ENCODE measurements around the gene ATF4.

ATF4 gene, protein sequence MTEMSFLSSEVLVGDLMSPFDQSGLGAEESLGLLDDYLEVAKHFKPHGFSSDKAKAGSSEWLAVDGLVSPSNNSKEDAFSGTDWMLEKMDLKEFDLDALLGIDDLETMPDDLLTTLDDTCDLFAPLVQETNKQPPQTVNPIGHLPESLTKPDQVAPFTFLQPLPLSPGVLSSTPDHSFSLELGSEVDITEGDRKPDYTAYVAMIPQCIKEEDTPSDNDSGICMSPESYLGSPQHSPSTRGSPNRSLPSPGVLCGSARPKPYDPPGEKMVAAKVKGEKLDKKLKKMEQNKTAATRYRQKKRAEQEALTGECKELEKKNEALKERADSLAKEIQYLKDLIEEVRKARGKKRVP

GRCh38 chr22:39520226-39521105 lies at the start of gene ATF4:
TSS of gene ATF4 (plus strand) at chr22:39520562. CDS start at chr22:39521446, 884 bp downstream.
- peak within 1 kb of the TSS; percentile 93 to 94 for H3K4me3 ChIP-seq (ENCODE audit: low read depth in 1 of 2, low read length in 2 of 2)
- no peaks in the 10 kb centered on the region for H3K27me3 ChIP-seq (ENCODE audit: control insufficient read depth in 1 of 2, insufficient read depth in 2 of 2, low read length in 2 of 2)
- H3K9me3 ChIP-seq (ENCODE audit: control insufficient read depth in 1 of 2, low read length in 2 of 2) = no peaks in the 10 kb centered on the region
- H3K9ac ChIP-seq (ENCODE audit: low read depth in 1 of 2, low read length in 2 of 2) = peak within 1 kb of the TSS; percentile 96 to 99
- peaks cover 27 to 54% of the 10 kb centered on the region in 2 donors for H3K36me3 ChIP-seq (ENCODE audit: control insufficient read depth in 1 of 2, insufficient read depth in 2 of 2, low read length in 2 of 2)
- peaks cover 23 to 38% of the 10 kb centered on the region in 2 donors for H3K4me1 ChIP-seq (ENCODE audit: control insufficient read depth in 1 of 2, insufficient read depth in 2 of 2, low read length in 2 of 2)
- H3K27ac ChIP-seq (ENCODE audit: low read depth, low read length) = peak within 1 kb of the TSS; percentile 99

DNA sequence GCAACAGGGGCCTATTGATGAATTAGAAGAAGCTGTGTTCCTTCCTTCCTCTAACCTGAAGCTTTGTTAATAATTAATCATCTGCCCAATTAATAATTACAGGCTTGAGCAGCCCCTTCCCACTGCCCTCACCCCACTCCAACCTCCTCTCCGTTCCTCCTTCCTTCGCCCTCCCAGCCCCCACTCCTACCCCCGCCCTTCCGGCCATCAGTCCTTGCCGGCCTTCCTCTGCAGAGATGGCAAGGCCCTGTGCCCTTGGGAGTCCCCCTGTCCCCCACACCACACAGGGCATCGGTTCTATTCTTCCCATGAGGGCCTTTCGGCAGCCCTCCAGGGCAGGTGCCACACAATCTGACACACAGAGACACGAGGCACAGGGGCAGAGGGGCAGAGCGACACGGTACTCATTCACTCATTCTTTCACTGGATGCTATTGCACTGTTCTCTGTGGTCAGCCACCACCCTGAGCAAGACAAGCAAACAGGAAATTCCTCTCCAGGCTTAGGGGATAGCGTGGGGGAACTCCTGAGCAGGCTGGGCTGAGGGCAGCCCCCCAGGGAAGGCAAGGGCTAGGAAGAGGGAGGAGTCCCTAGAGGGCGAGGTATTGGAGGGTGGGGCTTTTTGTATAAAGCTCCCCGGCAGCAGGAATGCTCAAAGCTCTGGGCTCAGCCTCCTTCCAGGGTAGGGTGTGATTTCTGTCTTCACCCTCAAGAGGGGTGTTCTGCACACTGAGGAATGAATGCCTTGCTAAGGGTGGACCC lies 48.8 kb upstream of the ATF4 start:
- Histone ChIP-seq H3K27me3 (ENCODE audit: control insufficient read depth in 1 of 2, insufficient read depth in 2 of 2, low read length in 2 of 2) (no peaks in the 10 kb centered on the region), H3K4me1 (ENCODE audit: control insufficient read depth in 1 of 2, insufficient read depth in 2 of 2, low read length in 2 of 2) (peaks cover 89 to 90% of the 10 kb centered on the region in 2 donors), H3K9me3 (ENCODE audit: control insufficient read depth in 1 of 2, low read length in 2 of 2) (no peaks in the 10 kb centered on the region), H3K27ac (ENCODE audit: low read depth, low read length) (peak overlapping the region; percentile 93), H3K4me3 (ENCODE audit: low read depth in 1 of 2, low read length in 2 of 2) (peak overlapping the region; percentile 67 to 74), H3K36me3 (ENCODE audit: control insufficient read depth in 1 of 2, insufficient read depth in 2 of 2, low read length in 2 of 2) (peaks cover 0 to 4% of the 10 kb centered on the region in 2 donors), H3K9ac (ENCODE audit: low read depth in 1 of 2, low read length in 2 of 2) (peak overlapping the region; percentile 77 to 87)

DNA sequence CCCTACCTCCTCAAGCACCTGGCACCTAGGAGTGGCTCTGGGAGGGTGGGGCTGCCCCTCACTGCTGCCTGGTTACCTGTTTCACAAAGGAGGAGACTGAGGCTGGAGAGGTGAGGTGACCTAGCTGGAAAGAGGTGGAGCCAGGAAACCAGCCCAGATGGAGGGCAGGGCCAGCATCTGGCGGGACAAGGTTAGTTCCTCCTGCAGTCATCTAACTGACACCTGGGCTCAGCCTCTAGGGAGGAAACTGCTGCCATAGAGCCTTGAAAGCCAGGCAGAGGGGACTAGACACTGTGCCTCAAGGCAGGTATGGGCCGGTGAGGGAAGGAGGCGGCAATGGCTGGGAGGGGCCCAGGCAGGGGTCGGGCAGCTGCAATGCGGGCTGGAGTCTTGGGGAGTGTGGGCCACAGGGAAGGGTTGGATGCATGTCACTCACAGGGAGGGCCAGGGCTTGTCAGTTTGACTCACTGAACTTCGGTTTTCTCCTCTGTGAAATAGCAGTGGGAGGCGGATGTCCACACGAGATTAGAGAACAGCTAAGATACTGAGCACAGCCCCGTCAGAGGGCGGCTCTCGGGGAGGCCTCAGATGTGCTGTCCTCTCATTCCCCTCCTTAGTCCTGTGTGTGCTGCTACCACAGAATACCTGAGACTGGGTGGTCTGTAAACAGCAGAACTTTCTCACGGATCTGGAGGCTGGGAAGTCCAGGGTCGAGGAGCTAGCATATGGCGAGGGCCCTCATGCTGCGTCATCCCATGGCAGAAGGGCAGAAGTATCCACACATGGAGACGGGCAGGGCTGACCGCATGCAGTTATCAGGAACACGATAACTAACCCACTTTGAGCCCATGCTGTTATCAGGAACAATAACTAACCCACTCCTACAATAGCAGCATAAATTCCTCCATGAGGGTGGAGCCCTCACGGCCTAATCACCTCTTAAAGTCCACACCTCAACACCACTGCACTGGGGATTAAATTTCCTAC lies 47.5 kb upstream of the ATF4 start:
- Histone ChIP-seq H3K36me3 (ENCODE audit: control insufficient read depth in 1 of 2, insufficient read depth in 2 of 2, low read length in 2 of 2) (peaks cover 5 to 17% of the 10 kb centered on the region in 2 donors), H3K4me1 (ENCODE audit: control insufficient read depth in 1 of 2, insufficient read depth in 2 of 2, low read length in 2 of 2) (peaks cover 77 to 79% of the 10 kb centered on the region in 2 donors), H3K9me3 (ENCODE audit: control insufficient read depth in 1 of 2, low read length in 2 of 2) (no peaks in the 10 kb centered on the region), H3K4me3 (ENCODE audit: low read depth in 1 of 2, low read length in 2 of 2) (peak overlapping the region; percentile 62 to 74), H3K27ac (ENCODE audit: low read depth, low read length) (peak overlapping the region; percentile 93), H3K9ac (ENCODE audit: low read depth in 1 of 2, low read length in 2 of 2) (peak overlapping the region; percentile 71 to 87), H3K27me3 (ENCODE audit: control insufficient read depth in 1 of 2, insufficient read depth in 2 of 2, low read length in 2 of 2) (no peaks in the 10 kb centered on the region)

- Histone ChIP-seq H3K27me3 (ENCODE audit: control insufficient read depth in 1 of 2, insufficient read depth in 2 of 2, low read length in 2 of 2) (no peaks in the 10 kb centered on the region), H3K4me3 (ENCODE audit: low read depth in 1 of 2, low read length in 2 of 2) (peak overlapping the region; percentile 62 to 74), H3K9ac (ENCODE audit: low read depth in 1 of 2, low read length in 2 of 2) (peak overlapping the region; percentile 71 to 87), H3K4me1 (ENCODE audit: control insufficient read depth in 1 of 2, insufficient read depth in 2 of 2, low read length in 2 of 2) (peaks cover 67 to 70% of the 10 kb centered on the region in 2 donors), H3K27ac (ENCODE audit: low read depth, low read length) (peak overlapping the region; percentile 93), H3K36me3 (ENCODE audit: control insufficient read depth in 1 of 2, insufficient read depth in 2 of 2, low read length in 2 of 2) (peaks cover 9 to 27% of the 10 kb centered on the region in 2 donors), H3K9me3 (ENCODE audit: control insufficient read depth in 1 of 2, low read length in 2 of 2) (no peaks in the 10 kb centered on the region)
Measured at GRCh38 chr22:39473851-39474250, 46.5 kb upstream of the ATF4 start.

DNA sequence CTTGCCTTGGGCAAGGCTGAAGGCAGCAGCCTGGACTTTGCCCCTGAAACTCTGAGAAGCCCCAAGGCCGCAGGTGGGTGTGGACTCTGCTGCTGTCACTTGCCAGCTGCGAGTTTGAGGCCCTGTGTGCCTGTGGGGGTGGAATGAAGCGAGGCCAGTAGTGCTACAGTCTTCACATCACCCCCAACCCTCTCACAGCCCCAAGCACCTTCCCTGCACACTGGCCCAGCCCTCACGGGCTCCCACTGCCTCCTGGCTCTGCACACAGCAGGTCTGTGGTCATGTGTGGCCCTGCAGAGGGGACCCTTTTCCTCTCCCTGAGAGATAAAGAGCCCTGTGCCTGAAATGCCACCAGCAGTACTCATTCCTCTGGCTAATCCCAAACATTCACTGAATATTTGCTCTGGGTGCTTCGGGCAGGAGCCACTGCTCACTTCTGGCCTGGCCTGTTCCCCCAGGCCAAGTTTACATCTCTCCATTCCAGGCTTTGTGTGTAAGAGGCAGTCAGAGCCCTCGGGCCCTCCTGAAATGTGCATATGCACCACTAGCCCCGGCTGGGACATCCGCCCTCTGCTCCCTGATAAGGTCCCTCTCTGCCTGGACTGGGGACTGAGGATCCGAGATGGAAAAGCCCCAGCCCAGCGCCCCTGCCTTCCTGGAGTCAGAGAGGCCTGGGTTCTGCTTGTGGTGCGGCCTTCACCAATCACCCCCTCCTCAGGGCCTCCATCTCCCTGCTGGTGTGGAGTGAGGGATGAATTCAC lies 45.8 kb upstream of the ATF4 start:
- H3K9me3 ChIP-seq (ENCODE audit: control insufficient read depth in 1 of 2, low read length in 2 of 2) = no peaks in the 10 kb centered on the region
- H3K4me3 ChIP-seq (ENCODE audit: low read depth in 1 of 2, low read length in 2 of 2) = peak overlapping the region; percentile 62 to 74
- peaks cover 60 to 66% of the 10 kb centered on the region in 2 donors for H3K4me1 ChIP-seq (ENCODE audit: control insufficient read depth in 1 of 2, insufficient read depth in 2 of 2, low read length in 2 of 2)
- H3K27me3 ChIP-seq (ENCODE audit: control insufficient read depth in 1 of 2, insufficient read depth in 2 of 2, low read length in 2 of 2) = no peaks in the 10 kb centered on the region
- H3K36me3 ChIP-seq (ENCODE audit: control insufficient read depth in 1 of 2, insufficient read depth in 2 of 2, low read length in 2 of 2) = peaks cover 9 to 27% of the 10 kb centered on the region in 2 donors
- peak overlapping the region; percentile 71 to 87 for H3K9ac ChIP-seq (ENCODE audit: low read depth in 1 of 2, low read length in 2 of 2)
- H3K27ac ChIP-seq (ENCODE audit: low read depth, low read length) = peak overlapping the region; percentile 93

GRCh38 chr22:39475337-39475736 lies 45.0 kb upstream of the ATF4 start:
- H3K4me3 ChIP-seq (ENCODE audit: low read depth in 1 of 2, low read length in 2 of 2) = peak overlapping the region in 1 of 2 donors; percentile 74
- peaks cover 52 to 58% of the 10 kb centered on the region in 2 donors for H3K4me1 ChIP-seq (ENCODE audit: control insufficient read depth in 1 of 2, insufficient read depth in 2 of 2, low read length in 2 of 2)
- no peak overlapping the region for H3K9ac ChIP-seq (ENCODE audit: low read depth in 1 of 2, low read length in 2 of 2)
- H3K9me3 ChIP-seq (ENCODE audit: control insufficient read depth in 1 of 2, low read length in 2 of 2) = no peaks in the 10 kb centered on the region
- peaks cover 12 to 28% of the 10 kb centered on the region in 2 donors for H3K36me3 ChIP-seq (ENCODE audit: control insufficient read depth in 1 of 2, insufficient read depth in 2 of 2, low read length in 2 of 2)
- H3K27me3 ChIP-seq (ENCODE audit: control insufficient read depth in 1 of 2, insufficient read depth in 2 of 2, low read length in 2 of 2) = no peaks in the 10 kb centered on the region
- no peak overlapping the region for H3K27ac ChIP-seq (ENCODE audit: low read depth, low read length)

- H3K4me3 ChIP-seq (ENCODE audit: low read depth in 1 of 2, low read length in 2 of 2) = no peak overlapping the region
- peaks cover 47 to 53% of the 10 kb centered on the region in 2 donors for H3K4me1 ChIP-seq (ENCODE audit: control insufficient read depth in 1 of 2, insufficient read depth in 2 of 2, low read length in 2 of 2)
- no peak overlapping the region for H3K27ac ChIP-seq (ENCODE audit: low read depth, low read length)
- no peak overlapping the region for H3K9ac ChIP-seq (ENCODE audit: low read depth in 1 of 2, low read length in 2 of 2)
- H3K27me3 ChIP-seq (ENCODE audit: control insufficient read depth in 1 of 2, insufficient read depth in 2 of 2, low read length in 2 of 2) = no peaks in the 10 kb centered on the region
- peaks cover 12 to 32% of the 10 kb centered on the region in 2 donors for H3K36me3 ChIP-seq (ENCODE audit: control insufficient read depth in 1 of 2, insufficient read depth in 2 of 2, low read length in 2 of 2)
- no peaks in the 10 kb centered on the region for H3K9me3 ChIP-seq (ENCODE audit: control insufficient read depth in 1 of 2, low read length in 2 of 2)
Measured at GRCh38 chr22:39475902-39476301, 44.5 kb upstream of the ATF4 start.

DNA sequence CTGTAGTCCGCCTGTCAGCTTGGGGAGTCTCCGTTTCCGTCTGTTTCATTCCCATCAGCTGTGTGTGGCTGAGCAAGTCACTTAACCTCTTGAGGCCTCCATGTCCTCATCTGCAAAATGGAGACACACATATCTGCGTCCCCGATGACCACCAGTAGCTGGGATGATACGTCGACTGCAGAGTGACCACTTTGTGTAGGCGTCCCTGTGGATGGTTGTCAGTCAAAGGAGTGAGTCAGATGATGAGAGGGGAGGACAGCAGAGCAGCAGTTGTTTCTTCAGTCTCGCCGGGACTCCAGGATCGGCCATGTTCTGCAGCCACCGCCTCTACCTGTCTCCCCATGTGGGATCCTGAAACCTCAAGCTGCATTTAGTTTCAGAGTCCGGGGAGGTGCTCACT lies 43.7 kb upstream of the ATF4 start:
- Histone ChIP-seq H3K9ac (ENCODE audit: low read depth in 1 of 2, low read length in 2 of 2) (no peak overlapping the region), H3K4me1 (ENCODE audit: control insufficient read depth in 1 of 2, insufficient read depth in 2 of 2, low read length in 2 of 2) (peaks cover 40 to 45% of the 10 kb centered on the region in 2 donors), H3K36me3 (ENCODE audit: control insufficient read depth in 1 of 2, insufficient read depth in 2 of 2, low read length in 2 of 2) (peaks cover 12 to 32% of the 10 kb centered on the region in 2 donors), H3K4me3 (ENCODE audit: low read depth in 1 of 2, low read length in 2 of 2) (no peak overlapping the region), H3K27ac (ENCODE audit: low read depth, low read length) (no peak overlapping the region), H3K27me3 (ENCODE audit: control insufficient read depth in 1 of 2, insufficient read depth in 2 of 2, low read length in 2 of 2) (no peaks in the 10 kb centered on the region), H3K9me3 (ENCODE audit: control insufficient read depth in 1 of 2, low read length in 2 of 2) (no peaks in the 10 kb centered on the region)

All from duodenal mucosa (tissue), 2 donors.